Stimulated activated CD8-positive, alpha-beta memory T cell treated with anti-CD3 and anti-CD28 coated beads, Interleukin-4, amount 100 ng/mL, for 1 hour (primary cell): Measurements from ENCODE around the gene ACOXL.

Experiments used
- DNase-seq, 2 donors: peaks; one replicate each; pipeline ENCODE4 v3.0.0-alpha.2; 2020; ENCODE audit warnings: low read depth in 2 of 2, low spot score in 1 of 2

ACOXL gene

GRCh38 chr2:110793034-110793433, 60.7 kb downstream of the ACOXL start:
- no peak for DNase-seq

- no peak for DNase-seq
Measured at GRCh38 chr2:110794390-110794789, 62.0 kb downstream of the ACOXL start.

GRCh38 chr2:110794951-110795350, 62.6 kb downstream of the ACOXL start:
- no peak for DNase-seq

- DNase-seq, result no peak
Measured at GRCh38 chr2:110796716-110797301, 64.4 kb downstream of the ACOXL start.

- no peak for DNase-seq
Measured at GRCh38 chr2:110799376-110799775, 67.0 kb downstream of the ACOXL start.

GRCh38 chr2:110800611-110801402, 68.4 kb downstream of the ACOXL start:
- DNase-seq, result no peak

- DNase-seq, result no peak
Measured at GRCh38 chr2:110802208-110802932, 70.0 kb downstream of the ACOXL start.

- no peak for DNase-seq
Measured at GRCh38 chr2:110804433-110804832, 72.1 kb downstream of the ACOXL start.

GRCh38 chr2:110804915-110805314, 72.5 kb downstream of the ACOXL start:
- peak in 1 of 2 donors; percentile 10 for DNase-seq

GRCh38 chr2:110805894-110806452, 73.6 kb downstream of the ACOXL start:
- no peak for DNase-seq

- no peak for DNase-seq
Measured at GRCh38 chr2:110807522-110807921, 75.1 kb downstream of the ACOXL start.

- DNase-seq, result no peak
Measured at GRCh38 chr2:110810404-110810803, 78.0 kb downstream of the ACOXL start.

GRCh38 chr2:110812726-110813645, 80.6 kb downstream of the ACOXL start:
- no peak for DNase-seq

- DNase-seq, result no peak
Measured at GRCh38 chr2:110813896-110814295, 81.5 kb downstream of the ACOXL start.

GRCh38 chr2:110815938-110816337, 83.6 kb downstream of the ACOXL start:
- DNase-seq, result no peak

- no peak for DNase-seq
Measured at GRCh38 chr2:110816404-110817365, 84.3 kb downstream of the ACOXL start.

- DNase-seq, result no peak
Measured at GRCh38 chr2:110818767-110819481, 86.6 kb downstream of the ACOXL start.

GRCh38 chr2:110819711-110820110, 87.3 kb downstream of the ACOXL start:
- no peak for DNase-seq

GRCh38 chr2:110820128-110820527, 87.8 kb downstream of the ACOXL start:
- no peak for DNase-seq
